ENCODE results near the gene CACNA1D.

Gene CACNA1D

DNA sequence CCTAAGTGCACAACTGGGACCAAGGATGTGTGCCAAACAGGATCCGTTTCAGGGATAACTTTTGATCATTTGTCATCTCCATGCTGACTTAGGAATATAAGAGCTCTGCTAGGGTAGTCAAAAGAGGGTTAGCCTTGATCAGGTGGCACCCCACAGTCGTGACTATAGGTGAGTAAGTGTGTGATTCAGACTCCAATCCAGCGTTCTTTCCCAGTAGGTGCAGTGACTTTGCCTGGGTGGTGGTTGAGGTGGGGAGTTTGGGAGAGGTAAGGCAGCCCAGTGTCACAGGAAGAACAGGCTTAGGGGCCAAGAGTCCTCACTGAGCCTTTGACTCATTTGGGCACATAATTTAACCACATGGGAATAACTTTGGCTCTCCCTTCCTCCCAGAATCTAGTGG lies 300.8 kb downstream of the CACNA1D start:
- no peak for FAIRE-seq

DNA sequence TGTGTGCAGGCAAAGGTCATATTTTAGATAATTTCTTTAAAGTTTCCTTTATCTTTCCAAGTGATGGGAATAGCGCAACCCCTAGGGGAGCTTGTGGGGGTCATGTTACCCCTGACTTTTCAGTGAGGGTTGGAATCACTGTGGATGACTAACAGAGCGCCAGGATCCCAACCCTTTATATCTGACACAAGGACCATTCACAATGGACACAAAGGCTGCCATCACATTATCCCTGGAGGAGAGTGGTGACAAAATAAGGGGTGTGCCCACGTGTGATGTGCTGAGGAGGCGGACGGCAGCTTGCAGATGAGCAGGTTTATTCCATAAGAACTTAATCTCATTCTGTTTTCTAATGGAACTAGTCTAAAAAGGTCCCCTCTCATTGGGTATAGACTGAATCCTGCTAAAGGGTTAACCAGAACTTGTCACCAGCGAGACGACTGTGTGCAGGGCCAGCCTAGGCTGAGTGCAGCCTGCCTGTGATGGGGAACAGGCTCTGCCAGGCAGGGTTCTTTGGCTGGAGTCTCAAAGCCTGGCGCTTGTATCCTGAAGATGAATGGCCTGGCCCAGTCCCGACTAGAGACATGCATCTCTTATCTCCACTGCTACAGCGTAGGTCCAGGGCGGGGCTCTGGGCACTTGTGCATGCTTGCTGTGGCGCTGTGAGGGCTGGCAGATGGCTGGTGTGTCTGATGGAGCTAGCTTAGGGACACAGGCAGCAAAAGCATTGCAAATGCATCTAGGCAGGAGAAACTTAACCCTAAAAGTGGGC lies 301.6 kb downstream of the CACNA1D start:
- no peak for FAIRE-seq

DNA sequence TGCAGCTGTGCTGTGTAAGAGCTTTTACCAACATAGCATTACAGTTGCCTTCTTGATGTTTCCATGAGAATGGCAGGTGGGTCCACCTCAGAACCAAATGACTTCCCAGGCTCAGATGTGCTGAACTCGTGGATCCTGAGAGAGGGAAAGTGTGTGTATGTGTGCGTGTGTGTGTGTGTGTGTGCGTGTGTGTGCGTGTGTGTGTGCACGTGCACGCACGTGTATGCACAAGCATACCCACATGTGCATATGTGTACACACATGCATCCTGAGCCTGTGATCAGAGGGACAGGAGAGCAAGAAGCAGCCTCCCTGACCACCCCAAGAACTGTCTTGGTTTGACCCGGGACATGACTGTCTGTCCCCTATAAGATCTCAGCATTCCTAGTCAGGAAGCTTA lies 303.7 kb downstream of the CACNA1D start:
- no peak for FAIRE-seq

- no peak for FAIRE-seq
Measured at GRCh38 chr3:53799338-53799865, 305.0 kb downstream of the CACNA1D start.

DNA sequence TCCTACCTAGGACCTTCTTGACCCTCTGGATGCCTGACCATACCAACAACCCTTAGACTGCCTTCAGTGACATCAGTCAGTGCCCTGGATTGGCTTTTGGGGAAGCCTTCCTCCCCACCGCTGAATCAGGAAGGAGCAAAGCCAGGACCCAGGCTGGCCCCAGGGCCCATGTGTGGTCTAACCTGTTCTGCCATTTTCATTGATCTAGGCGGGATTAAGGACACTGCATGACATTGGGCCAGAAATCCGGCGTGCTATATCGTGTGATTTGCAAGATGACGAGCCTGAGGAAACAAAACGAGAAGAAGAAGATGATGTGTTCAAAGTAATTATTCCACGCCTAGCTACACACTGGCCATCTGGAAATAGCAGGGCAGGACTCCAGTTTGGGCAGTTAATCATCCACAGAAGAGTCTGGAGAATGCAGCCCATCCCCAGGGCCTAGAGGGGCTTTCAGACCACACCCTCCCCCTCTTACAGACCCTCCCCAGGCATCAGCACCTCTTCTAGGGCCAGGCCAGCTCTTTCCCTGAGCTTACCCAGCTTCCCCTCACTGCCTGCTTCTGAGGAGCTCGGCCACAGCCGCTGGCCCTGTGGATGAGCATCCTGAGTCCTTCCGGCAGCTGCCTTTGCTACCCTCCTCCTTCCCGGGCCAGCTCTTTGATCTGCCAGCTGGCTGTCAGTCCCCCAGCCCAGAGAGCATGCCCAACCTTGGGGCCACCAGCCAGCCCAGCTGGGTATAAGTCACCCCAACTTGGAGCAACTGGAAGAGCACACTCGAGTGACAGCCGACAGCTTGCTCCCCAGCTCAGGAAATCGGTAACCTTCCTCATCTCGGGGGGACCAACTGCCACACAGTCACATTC lies 305.9 kb downstream of the CACNA1D start:
- no peak for FAIRE-seq

DNA sequence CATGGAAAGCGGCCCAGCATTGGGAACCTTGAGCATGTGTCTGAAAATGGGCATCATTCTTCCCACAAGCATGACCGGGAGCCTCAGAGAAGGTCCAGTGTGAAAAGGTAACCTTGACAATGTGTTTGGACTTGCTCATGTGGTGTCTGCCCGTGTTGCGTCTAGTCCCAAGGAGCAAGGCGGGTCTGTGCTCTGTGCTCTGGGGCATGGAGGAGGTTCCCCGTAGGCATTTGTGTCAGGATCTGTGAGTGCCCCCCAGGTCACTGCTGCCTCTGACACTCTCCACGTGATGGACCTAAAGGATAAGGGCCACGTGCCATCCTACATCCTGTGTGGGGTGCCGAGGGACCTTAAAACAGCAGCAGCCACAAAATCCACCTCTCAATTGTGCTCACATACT lies 306.9 kb downstream of the CACNA1D start:
- no peak for FAIRE-seq

- no peak for FAIRE-seq
Measured at GRCh38 chr3:53802256-53802880, 308.0 kb downstream of the CACNA1D start.

DNA sequence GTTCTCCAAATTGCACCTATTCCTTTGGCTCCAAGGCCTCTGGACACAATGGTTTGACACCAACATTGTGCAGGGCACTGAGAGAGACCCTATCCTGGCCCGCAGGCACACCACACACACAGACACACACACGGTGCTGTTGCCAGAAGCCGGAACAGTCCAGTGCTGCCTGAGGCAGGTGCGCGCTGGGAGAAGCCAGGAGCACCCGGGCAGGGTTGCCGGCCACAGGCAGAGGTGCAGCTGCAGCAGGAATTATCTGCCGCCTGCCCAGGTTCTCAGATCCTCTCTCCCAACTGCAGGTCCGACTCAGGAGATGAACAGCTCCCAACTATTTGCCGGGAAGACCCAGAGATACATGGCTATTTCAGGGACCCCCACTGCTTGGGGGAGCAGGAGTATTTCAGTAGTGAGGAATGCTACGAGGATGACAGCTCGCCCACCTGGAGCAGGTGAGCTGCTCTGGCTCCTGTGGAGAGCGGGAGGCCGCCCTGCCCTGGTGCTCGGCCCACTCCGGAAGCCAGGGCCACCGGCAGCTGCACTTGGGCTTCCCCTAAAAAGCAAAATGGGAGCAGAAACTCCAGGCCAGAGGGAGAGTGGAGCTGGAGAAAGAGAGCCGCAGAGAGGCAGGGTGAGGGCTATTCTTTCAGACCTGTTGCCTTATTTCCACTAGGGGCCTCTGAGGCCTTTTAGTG lies 308.9 kb downstream of the CACNA1D start:
- no peak for FAIRE-seq

GRCh38 chr3:53803816-53804695 lies 309.6 kb downstream of the CACNA1D start:
- FAIRE-seq, result no peak

GRCh38 chr3:53804697-53805462 lies 310.5 kb downstream of the CACNA1D start:
- no peak for FAIRE-seq

DNA sequence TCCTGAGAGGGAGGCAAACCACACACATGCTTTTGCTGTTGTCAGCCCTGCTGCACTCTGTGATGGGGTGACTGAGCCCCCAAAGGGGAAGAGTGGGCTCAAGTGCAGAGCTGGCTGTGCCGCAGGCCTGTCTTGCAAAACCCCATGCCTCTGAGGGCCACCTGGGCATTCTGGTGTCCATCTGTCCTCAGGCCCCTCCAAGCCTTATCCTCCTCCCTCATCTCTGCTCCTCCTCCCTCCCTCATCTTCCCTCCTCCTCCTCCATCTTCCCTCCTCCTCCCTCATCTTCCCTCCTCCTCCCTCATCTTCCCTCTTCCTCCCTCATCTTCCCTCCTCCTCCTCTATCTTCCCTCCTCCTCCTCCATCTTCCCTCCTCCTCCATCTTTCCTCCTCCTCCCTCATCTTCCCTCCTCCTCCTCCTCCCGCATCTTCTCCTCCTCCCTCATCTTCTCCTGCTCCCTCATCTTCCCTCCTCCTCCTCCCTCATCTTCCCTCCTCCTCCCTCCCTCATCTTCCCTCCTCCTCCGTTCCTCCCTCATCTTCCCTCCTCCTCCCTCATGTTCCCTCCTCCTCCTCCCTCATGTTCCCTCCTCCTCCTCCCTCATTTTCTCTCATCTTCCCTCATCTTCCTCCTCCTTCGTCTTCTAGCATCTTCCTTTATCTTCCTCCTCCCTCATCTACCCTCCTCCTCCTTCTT lies 311.2 kb downstream of the CACNA1D start:
- FAIRE-seq, result no peak

- no peak for FAIRE-seq
Measured at GRCh38 chr3:53806182-53807116, 312.0 kb downstream of the CACNA1D start.

GRCh38 chr3:53807117-53807810 lies 312.9 kb downstream of the CACNA1D start:
- no peak for FAIRE-seq

DNA sequence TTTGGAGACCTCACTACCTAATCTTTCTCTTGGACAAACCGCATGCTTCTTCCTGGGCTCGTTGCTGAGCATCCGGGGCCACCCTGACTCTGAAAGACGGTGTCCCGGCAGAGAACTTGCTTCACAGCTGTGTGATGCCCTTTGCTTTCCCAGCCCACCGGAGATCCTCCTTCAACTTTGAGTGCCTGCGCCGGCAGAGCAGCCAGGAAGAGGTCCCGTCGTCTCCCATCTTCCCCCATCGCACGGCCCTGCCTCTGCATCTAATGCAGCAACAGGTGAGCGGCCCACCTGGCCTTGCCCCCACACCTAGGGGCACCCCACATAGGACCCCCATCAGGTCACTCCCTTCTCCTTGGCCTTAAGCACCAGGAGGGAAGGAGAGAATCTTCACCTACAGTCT lies 314.1 kb downstream of the CACNA1D start:
- FAIRE-seq, result no peak

- FAIRE-seq, result no peak
Measured at GRCh38 chr3:53809267-53809666, 314.9 kb downstream of the CACNA1D start.

- no peak for FAIRE-seq
Measured at GRCh38 chr3:53809764-53810400, 315.5 kb downstream of the CACNA1D start.

- FAIRE-seq, result no peak
Measured at GRCh38 chr3:53811143-53811927, 316.9 kb downstream of the CACNA1D start.
